ENCODE measurements around the gene TBRG4.
"Not testable (repeated sequence)": the region's sequence is repeated elsewhere in the genome, so short reads cannot be mapped to it uniquely, and the experiment has no call there.

Gene TBRG4

DNA sequence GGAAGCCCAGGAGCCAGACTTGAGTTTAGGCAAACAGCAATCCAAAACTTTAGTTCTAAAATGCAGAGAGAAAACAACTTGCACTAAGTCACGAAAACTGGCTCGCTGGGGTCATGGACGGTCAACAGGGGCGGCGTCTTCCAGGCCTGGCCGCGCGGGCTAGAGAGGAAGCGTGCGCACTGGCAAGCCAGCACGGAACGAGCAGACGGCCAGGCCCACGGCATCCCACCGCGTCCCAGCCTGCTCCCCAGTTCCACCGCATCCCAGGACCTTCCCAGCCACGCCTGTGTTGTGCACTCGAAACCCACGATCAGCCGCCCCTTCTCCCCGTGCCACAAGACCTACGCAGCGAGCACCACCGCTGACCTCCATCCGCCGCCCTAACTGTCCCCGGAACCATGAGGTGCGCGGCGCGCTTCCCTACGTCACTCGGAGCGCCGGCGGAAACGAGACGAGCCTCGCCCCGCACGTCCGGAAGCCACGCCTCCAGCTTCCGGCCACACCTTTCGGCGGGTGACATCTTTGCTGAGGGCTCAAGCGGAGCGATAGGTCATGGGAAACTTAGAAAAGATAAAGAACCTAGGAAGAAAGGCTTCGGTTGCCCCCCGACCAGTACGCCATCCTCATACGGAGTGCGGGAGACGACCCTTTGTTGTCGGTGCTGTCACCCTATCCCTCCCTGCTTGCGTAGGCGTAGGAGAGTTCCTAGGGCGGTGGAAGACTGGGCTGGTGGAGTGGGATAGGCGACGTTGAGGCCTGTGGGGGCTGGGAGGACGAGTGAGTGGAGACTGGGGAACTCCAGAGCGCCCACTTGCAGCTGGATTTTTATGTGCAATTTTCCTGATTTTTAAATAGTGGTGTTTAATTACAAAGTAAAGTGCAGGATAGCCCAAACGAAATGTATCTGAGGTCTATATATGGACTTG lies at the start of gene TBRG4:
Gene TBRG4 (minus strand): TSS at position 400 of the 926 bp plus-strand sequence. CDS start 2,460 bp downstream, outside the sequence.
- DNase-seq (ENCODE audit: low spot score) (peak; percentile 97), FAIRE-seq (peak; percentile 98)

- no peak for FAIRE-seq
- DNase-seq (ENCODE audit: low spot score), result no peak
These were observed 49.6 kb upstream of the TBRG4 start for GRCh38 chr7:45161138-45161537.

GRCh38 chr7:45160417-45160881 lies 49.0 kb upstream of the TBRG4 start:
- FAIRE-seq, result no peak
- DNase-seq (ENCODE audit: low spot score), result no peak

DNA sequence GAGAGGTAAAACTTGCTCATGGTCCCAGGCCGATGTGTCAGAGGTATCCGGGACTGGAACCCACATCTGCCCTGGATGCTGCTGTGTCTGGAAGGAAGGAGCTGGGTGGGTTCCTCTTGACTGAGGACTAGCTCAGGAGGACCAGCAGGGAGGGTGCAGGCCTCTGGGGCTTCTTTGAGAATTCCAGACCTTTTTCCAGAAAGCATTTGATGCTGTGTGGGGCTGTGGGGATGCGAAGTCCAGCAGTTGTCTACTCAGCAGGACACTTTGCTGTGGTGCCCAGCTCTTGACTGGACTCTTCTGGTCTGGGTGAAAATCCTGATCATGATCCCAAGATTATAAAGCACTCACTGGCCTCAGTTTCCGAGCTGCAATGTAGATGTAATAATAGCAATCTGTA lies 47.8 kb upstream of the TBRG4 start:
- no peak for DNase-seq (ENCODE audit: low spot score)
- no peak for FAIRE-seq

- DNase-seq (ENCODE audit: low spot score), result no peak
- no peak for FAIRE-seq
These were observed 47.0 kb upstream of the TBRG4 start for GRCh38 chr7:45158471-45158870.

- DNase-seq (ENCODE audit: low spot score) (no peak), FAIRE-seq (no peak)
These were observed 46.3 kb upstream of the TBRG4 start, which contains the start of gene RAMP3 for GRCh38 chr7:45157653-45158401. Gene RAMP3 (plus strand): TSS chr7:45157791. CDS start chr7:45157829, 38 bp downstream.

- FAIRE-seq, result no peak
- no peak for DNase-seq (ENCODE audit: low spot score)
These were observed 45.8 kb upstream of the TBRG4 start for GRCh38 chr7:45157286-45157652.

DNA sequence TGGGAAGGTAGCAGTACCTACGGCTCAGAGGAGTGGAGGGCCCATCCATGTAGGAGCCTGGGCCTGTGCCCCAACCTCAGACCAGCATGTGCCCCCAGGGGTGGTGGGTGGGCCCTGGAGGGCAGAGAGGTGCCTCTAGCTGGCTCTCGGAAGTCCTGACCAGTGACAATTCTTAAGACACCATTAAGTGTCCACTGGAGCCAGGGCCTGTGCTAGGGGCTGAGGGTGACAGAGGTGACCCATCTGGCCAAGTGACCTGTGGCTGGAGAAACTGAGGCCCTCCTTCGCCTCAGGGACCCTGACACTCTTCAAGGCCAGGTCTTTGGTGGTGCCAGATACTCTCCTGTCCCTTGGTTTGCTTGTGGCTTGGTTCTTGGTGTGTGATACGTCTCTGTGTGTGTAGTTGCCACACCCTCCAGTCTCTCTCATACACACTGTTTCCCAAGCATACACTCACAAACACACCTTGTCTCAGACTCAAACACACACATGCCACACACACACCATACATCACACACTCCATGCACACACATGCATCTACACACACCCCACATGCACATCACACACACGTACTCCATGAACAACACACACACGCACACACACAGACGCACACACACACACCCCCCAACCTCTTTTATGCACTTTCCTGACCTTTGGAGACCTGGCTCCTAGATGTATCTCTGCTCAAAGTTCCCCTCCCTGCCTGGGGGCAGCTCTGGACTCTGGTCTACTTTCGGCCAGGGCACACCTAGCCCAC lies 45.2 kb upstream of the TBRG4 start:
- FAIRE-seq (peak; percentile 98), DNase-seq (ENCODE audit: low spot score) (no peak)

GRCh38 chr7:45155941-45156340 lies 44.4 kb upstream of the TBRG4 start:
- DNase-seq (ENCODE audit: low spot score), result no peak
- no peak for FAIRE-seq

DNA sequence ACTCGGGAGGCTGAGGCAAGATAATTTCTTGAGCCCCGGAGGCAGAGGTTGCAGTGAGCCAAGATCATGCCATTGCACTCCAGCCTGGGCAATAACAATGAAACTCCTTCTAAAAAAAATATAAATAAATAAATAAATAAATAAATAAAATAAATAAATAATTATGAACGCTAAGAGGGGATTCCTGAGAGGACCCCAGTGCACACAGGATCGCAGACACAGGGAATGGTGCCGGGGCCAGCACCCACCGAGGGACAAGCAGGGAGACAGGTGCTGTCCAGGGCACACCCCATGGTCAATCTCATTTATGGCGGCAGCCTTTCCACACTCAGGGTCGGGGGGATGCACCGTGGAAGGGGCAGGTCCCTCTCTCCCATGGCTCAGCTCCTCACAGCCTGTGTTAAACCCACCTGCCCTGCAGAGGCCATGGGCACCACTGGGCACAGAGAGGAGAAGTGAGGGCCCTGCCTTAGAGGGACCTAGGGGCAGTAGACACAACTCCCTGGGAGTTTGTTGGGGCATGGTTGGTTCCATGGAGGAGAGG lies 43.9 kb upstream of the TBRG4 start:
- FAIRE-seq (no peak), DNase-seq (ENCODE audit: low spot score) (no peak)

- FAIRE-seq; DNase-seq (ENCODE audit: low spot score): not testable (repeated sequence)
These were observed 42.4 kb upstream of the TBRG4 start for GRCh38 chr7:45153861-45154260.

GRCh38 chr7:45153233-45153632 lies 41.7 kb upstream of the TBRG4 start:
- no peak for DNase-seq (ENCODE audit: low spot score)
- FAIRE-seq, result peak; percentile 97

- DNase-seq (ENCODE audit: low spot score), result no peak
- FAIRE-seq, result no peak
These were observed 40.5 kb upstream of the TBRG4 start for GRCh38 chr7:45151967-45152366.

DNA sequence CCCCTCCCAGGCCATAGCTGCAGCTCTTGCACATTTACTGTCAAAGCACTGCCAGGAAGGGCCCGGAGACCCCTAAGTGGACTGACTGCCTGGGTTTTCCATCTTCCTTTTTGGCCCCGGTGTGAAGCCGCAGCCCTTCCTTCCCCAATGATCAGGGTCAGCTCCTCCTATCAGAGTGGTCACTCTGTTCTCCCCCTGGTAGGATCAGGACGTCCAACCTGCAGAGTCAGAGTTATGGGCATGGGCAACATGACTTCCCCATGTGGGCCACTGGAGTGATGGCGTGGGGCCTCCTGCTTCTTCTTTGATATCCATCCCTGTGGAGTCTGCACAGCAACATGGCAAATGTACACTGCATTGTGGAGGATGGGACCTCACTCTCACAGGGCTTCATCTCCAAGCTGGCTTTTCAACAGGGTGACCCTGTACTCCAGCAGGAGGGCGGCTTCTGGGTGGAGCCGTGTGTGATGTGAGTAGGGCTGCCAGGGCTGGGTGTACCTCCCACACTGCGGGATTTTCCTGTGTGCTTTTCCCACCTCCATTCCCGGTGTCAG lies 39.7 kb upstream of the TBRG4 start:
- peak; percentile 9 for FAIRE-seq
- no peak for DNase-seq (ENCODE audit: low spot score)

DNA sequence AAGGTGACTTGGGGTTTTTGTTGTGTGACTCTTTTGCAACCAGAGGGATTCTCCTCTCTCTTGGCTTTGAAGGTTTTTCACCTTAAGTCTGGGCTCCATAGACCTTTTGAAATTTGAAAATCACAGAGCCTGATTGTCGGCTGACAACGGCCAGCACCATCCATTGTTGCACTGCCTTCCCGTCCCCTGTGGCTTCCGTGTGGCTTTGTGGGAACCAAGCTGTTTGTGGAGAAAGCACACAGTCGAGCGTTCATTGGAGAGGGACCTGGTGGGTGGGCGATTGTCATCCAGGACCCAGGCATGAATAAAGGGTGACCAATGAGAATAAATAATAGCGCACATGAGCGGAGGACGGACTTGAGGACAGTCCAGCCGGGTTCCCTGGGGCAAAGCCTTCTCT lies 38.7 kb upstream of the TBRG4 start:
- no peak for FAIRE-seq
- no peak for DNase-seq (ENCODE audit: low spot score)

GRCh38 chr7:45149606-45150005 lies 38.1 kb upstream of the TBRG4 start:
- no peak for DNase-seq (ENCODE audit: low spot score)
- FAIRE-seq, result no peak

- peak; percentile 86 for FAIRE-seq
- DNase-seq (ENCODE audit: low spot score), result no peak
These were observed 37.1 kb upstream of the TBRG4 start for GRCh38 chr7:45148653-45148973.

- FAIRE-seq, result no peak
- DNase-seq (ENCODE audit: low spot score), result no peak
These were observed 36.6 kb upstream of the TBRG4 start for GRCh38 chr7:45147858-45148652.

DNA sequence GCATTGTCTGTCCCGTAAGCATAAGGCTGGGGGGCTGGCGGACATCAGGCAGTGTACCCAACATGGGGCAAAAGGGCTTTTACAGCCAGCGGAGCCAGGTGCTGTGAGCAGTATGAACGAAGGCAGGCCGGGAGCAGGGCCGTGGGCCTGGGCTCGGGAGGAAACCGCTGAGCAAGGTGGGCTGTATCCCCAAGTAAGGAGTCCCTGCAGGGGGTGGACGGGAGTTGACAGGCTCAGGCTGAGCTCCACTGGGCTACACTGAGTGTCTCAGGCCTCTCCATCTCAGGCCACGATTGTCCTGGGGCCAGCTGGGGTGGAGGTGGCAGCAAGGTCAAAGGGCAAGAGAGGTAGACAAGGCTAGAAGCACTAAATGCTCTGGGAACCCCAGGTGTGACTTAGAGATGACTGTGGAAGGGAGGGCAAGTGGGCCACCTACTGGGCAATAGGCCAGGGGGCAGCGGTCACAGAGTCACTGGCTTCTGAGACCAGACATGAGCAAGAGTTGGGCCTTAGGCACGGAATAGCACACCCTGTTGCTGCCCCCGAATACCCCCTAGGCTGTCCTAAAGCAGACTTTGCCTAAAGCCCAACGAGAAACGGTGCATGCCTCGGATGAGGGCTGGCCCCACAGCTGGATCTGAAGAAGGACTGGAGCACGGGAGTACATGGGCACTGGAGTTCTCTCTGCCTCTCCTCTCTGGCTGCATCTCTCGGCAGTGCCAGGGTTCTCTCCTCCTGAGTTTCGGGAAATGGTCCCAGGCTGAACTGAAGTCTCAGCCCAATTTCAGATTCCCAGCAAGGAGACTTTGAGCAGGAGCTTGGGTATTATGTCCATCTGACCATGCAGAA lies 35.3 kb upstream of the TBRG4 start:
- DNase-seq (ENCODE audit: low spot score) (no peak), FAIRE-seq (no peak)
